GM12891 (cell line): Measurements from ENCODE around the gene IER3.

Source experiments
- POLR2A ChIP-seq: IDR thresholded peaks from 2 replicates; pipeline ENCODE4 v1.6.1; 2011; ENCODE audit warnings: low read depth, low read length, control low read depth
- POLR2AphosphoS5 ChIP-seq: IDR thresholded peaks from 2 replicates; pipeline ENCODE4 v1.6.1; 2011; ENCODE audit warnings: low read depth, low read length, control low read depth
- TAF1 ChIP-seq: IDR thresholded peaks from 2 replicates; pipeline ENCODE4 v1.6.1; 2011; ENCODE audit warnings: low read depth, low read length, control low read depth

GRCh38 chr6:30709101-30709868 is 35.1 kb downstream of the IER3 start:
- no peak for TF ChIP-seq POLR2AphosphoS5
- no peak for TF ChIP-seq POLR2A
- no peak for TF ChIP-seq TAF1
